Measurements from ENCODE around the gene PRKRA.

DNA sequence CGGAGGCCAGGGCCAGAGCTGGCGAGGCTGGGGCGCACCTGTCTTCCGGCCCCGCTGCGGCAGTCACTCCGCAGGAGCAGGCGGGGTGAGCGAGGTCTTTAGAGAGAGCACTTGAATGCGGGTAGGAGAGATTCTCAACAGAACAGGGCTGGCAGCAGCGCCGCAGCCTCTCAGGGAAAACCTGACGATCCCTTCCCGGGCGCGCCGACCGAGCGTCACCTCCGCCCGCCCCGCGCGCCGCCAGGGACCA is 526 bp downstream of the PRKRA start:
- TF ChIP-seq, protein P1, sequence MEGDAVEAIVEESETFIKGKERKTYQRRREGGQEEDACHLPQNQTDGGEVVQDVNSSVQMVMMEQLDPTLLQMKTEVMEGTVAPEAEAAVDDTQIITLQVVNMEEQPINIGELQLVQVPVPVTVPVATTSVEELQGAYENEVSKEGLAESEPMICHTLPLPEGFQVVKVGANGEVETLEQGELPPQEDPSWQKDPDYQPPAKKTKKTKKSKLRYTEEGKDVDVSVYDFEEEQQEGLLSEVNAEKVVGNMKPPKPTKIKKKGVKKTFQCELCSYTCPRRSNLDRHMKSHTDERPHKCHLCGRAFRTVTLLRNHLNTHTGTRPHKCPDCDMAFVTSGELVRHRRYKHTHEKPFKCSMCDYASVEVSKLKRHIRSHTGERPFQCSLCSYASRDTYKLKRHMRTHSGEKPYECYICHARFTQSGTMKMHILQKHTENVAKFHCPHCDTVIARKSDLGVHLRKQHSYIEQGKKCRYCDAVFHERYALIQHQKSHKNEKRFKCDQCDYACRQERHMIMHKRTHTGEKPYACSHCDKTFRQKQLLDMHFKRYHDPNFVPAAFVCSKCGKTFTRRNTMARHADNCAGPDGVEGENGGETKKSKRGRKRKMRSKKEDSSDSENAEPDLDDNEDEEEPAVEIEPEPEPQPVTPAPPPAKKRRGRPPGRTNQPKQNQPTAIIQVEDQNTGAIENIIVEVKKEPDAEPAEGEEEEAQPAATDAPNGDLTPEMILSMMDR (IDR thresholded peaks at IDR 0.05) = no peak
- TF ChIP-seq EZH2 (IDR thresholded peaks at IDR 0.05; ENCODE audit: borderline replicate concordance, insufficient read depth, low read depth, low read length, poor library complexity, severe bottlenecking) = no peak

All from B cell (primary cell).